ENCODE measurements around the gene TCF4.

Gene TCF4

DNA sequence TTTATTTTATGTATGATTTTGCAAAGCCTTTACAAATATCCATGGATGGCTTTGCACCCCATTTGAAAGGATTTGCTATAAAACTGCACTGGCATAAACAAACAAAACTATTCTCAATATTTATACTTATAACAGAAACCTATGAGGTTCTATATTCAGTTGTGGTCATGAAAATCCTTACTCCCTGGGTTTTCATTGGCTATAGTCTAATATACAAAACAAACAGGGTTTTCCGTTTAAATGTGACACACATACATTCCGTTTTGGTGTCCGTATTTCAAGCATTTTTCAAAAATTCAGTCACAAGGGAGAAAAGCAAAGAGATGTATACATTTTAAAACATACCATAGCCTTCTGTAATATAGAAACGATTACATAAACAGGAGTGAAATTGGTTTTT lies 100.0 kb downstream of the TCF4 start:
- DNase-seq (ENCODE audit: low spot score) = no peak
- Histone ChIP-seq H3K4me3 (no peak overlapping the region), H3K27ac (no peak overlapping the region)
- TF ChIP-seq, protein P1, sequence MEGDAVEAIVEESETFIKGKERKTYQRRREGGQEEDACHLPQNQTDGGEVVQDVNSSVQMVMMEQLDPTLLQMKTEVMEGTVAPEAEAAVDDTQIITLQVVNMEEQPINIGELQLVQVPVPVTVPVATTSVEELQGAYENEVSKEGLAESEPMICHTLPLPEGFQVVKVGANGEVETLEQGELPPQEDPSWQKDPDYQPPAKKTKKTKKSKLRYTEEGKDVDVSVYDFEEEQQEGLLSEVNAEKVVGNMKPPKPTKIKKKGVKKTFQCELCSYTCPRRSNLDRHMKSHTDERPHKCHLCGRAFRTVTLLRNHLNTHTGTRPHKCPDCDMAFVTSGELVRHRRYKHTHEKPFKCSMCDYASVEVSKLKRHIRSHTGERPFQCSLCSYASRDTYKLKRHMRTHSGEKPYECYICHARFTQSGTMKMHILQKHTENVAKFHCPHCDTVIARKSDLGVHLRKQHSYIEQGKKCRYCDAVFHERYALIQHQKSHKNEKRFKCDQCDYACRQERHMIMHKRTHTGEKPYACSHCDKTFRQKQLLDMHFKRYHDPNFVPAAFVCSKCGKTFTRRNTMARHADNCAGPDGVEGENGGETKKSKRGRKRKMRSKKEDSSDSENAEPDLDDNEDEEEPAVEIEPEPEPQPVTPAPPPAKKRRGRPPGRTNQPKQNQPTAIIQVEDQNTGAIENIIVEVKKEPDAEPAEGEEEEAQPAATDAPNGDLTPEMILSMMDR (IDR thresholded peaks at IDR 0.05) = no peak

DNA sequence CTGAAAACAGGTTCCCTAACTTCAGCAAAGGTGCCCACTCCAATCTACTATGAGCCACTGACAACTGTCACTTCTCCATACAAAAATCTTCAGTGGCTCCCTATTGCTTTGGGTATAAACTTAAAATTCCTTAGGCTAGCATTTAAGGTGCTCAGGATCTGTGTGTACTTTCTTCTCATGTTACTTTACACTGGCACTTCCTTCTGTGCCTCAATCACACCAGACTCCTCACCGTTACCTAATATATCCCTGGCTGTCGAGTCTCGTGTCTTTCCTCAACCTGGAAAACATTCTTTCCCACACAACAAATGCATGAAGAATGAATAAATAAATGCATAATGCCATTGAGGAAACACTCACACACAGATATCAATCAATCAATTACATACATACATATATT lies 101.1 kb downstream of the TCF4 start:
- no peak for DNase-seq (ENCODE audit: low spot score)
- Histone ChIP-seq H3K27ac (no peak overlapping the region), H3K4me3 (no peak overlapping the region)
- TF ChIP-seq, protein P1 (IDR thresholded peaks at IDR 0.05) = no peak

DNA sequence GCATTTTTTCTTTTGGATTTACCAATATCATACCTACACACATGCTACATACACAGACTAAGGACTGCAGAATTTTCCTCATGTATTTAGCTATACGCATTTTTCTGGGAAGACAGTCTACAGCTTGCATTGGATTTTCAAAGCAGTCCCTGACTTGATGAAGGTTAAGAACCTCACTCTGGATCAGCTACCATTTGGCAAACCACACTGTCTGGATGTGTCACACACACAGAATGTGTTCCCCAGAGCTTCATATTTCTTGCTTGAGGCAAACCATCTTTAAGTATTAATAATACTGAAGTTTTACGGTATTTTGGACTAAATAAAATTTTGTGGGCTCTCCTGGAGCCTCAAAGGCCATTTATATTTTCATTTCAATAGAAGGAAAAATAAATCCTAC lies 102.3 kb downstream of the TCF4 start:
- TF ChIP-seq, protein P1 (IDR thresholded peaks at IDR 0.05) = no peak
- no peak overlapping the region for H3K4me3 ChIP-seq
- no peak for DNase-seq (ENCODE audit: low spot score)
- no peak overlapping the region for H3K27ac ChIP-seq

DNA sequence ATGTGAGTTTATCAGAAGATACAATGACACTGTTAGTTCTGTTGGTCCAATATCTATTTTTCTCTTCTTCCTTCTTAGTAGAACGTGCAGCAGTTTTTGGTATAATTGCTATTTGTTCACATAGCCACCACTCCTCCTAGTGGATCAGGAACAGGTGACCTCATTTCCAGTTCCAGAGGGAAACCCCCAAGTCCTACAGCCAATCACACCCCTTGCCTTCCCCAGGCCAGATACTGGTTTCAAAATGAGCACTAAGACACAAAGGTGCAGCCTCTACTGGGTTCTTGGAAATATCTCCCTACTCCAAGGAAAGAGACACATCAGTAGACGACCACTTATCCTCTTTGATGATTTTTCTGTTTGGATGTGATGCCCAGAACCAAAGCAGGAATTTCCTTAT lies 103.2 kb downstream of the TCF4 start:
- H3K4me3 ChIP-seq = no peak overlapping the region
- no peak overlapping the region for H3K27ac ChIP-seq
- TF ChIP-seq, protein P1 (IDR thresholded peaks at IDR 0.05) = no peak
- no peak for DNase-seq (ENCODE audit: low spot score)

DNA sequence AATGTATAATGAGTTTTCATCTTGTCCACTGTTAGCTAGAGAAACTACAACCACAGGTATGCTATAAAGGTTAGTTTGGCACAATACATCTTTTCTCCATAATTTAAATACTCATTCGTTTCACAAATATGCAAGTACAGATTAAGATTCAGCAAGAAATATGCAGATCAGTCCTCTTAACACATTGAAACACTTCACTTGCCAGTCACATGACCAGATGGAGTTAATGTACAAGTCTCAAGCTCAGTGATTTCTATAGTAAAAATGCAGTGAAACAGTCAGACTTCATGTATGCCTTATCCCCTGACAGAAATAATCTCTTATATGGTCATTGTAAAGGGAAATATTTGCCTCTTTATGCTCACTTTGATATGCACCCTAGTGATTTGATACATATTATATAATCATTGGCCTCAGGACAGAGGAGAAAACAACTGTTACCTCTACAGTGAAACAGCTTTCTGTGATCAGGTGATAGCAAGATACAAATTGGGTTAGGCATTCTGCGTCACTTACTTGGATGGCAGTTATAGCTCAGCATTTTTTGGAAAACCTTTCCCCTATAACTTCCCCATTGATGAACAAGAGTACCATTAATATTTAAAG lies 104.6 kb downstream of the TCF4 start:
- Histone ChIP-seq H3K27ac (no peak overlapping the region), H3K4me3 (no peak overlapping the region)
- TF ChIP-seq, protein P1 (IDR thresholded peaks at IDR 0.05) = no peak
- DNase-seq (ENCODE audit: low spot score) = no peak

DNA sequence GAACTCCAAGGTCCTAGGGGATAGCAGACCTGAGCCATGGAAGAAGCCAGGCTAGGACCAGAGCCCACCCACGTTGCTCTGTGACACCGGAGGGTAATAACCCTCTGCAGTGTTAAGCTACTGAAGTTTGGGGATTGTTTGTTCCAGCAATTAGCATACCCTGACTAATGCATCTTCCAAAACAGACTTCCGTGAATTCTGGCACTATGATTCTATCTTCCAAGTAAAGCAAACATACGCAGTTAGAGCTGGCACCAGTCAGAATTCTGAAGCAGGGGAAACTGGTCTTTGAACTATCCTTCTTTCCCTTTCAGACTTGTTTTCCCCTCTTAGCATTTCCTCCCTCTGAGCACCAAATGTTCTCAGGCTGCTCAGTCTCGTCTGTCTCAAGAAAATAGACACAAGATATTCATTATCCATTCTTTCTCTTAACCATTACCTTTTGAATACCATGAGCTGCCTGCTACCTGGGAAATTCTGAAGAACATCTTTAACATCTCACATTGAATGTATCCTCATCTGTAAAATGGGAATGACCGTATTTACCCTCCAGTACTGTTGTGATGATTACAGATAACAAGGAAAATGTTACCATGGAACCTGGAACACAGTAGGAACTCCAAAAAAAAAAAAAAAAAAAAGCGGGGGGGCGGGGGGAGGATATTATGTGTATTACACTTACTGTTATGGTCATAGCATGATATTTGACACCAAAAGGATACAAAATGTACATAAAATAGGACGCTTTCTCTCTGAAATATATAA lies 108.2 kb downstream of the TCF4 start:
- no peak for DNase-seq (ENCODE audit: low spot score)
- TF ChIP-seq, protein P1 (IDR thresholded peaks at IDR 0.05) = no peak
- peak overlapping the region in 1 of 2 donors; percentile 43 for H3K27ac ChIP-seq
- H3K4me3 ChIP-seq = no peak overlapping the region

All from coronary artery (tissue), 2 donors.